Stimulated activated effector memory CD8-positive, alpha-beta T cell treated with anti-CD3 and anti-CD28 coated beads, Interleukin-12 subunit alpha, Interleukin-12 subunit beta, amount 100 ng/mL, for 72 hours (primary cell): ENCODE measurements around the gene TEX264.
A peak's percentile ranks its signal among the peaks of the same experiment; 100 is the strongest.

Experiments used
- ATAC-seq: fragments of 150-1000 bp; cut with Tn5 transposase; 2 replicates; pipeline ENCODE4 v1.10.0; 2021
- DNase-seq, 2 donors: peaks; one replicate each; pipeline ENCODE4 v3.0.0; 2021 to 2022; ENCODE audit warnings: low spot score in 2 of 2
- H3K27ac Mint-ChIP-seq: one replicate; pipeline ENCODE4 v1.8.0; 2022; ENCODE audit warnings: mild to moderate bottlenecking, mixed read lengths
- H3K36me3 Mint-ChIP-seq: one replicate; pipeline ENCODE4 v1.8.0; 2022; ENCODE audit warnings: mild to moderate bottlenecking, mixed read lengths
- H3K4me1 Mint-ChIP-seq: one replicate; pipeline ENCODE4 v1.8.0; 2022; ENCODE audit warnings: mixed read lengths
- H3K4me3 Mint-ChIP-seq: one replicate; pipeline ENCODE4 v1.8.0; 2022; ENCODE audit warnings: mild to moderate bottlenecking, mixed read lengths
- H3K9me3 Mint-ChIP-seq: one replicate; pipeline ENCODE4 v1.8.0; 2022; ENCODE audit warnings: mixed read lengths

The TEX264 gene

GRCh38 chr3:51712038-51712420, 41.0 kb downstream of the TEX264 start:
- H3K27ac Mint-ChIP-seq = no peak overlapping the region
- H3K4me1 Mint-ChIP-seq = peaks cover 22% of the 10 kb centered on the region
- ATAC-seq = no peak
- no peak overlapping the region for H3K4me3 Mint-ChIP-seq
- peaks cover 15% of the 10 kb centered on the region for H3K36me3 Mint-ChIP-seq
- no peak for DNase-seq
- H3K9me3 Mint-ChIP-seq = no peaks in the 10 kb centered on the region

- ATAC-seq (no peak), DNase-seq (no peak)
- Mint-ChIP-seq H3K4me3 (no peak overlapping the region), H3K36me3 (peaks cover 15% of the 10 kb centered on the region), H3K9me3 (no peaks in the 10 kb centered on the region), H3K4me1 (peaks cover 17% of the 10 kb centered on the region), H3K27ac (no peak overlapping the region)
Measured at GRCh38 chr3:51712511-51712931, 41.5 kb downstream of the TEX264 start.

DNA sequence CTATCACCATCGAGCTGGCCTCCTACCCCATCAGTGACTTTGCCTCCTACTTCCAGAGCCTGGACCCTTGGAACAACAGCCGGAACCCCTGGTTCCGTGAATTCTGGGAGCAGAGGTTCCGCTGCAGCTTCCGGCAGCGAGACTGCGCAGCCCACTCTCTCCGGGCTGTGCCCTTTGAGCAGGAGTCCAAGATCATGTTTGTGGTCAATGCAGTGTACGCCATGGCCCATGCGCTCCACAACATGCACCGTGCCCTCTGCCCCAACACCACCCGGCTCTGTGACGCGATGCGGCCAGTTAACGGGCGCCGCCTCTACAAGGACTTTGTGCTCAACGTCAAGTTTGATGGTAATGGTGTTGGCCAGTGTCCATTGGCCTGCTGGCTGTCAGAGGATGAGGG, 41.9 kb downstream of the TEX264 start:
- Mint-ChIP-seq H3K9me3 (no peaks in the 10 kb centered on the region), H3K4me1 (peaks cover 16% of the 10 kb centered on the region), H3K4me3 (no peak overlapping the region), H3K27ac (no peak overlapping the region), H3K36me3 (peaks cover 15% of the 10 kb centered on the region)
- DNase-seq = no peak
- ATAC-seq = no peak

DNA sequence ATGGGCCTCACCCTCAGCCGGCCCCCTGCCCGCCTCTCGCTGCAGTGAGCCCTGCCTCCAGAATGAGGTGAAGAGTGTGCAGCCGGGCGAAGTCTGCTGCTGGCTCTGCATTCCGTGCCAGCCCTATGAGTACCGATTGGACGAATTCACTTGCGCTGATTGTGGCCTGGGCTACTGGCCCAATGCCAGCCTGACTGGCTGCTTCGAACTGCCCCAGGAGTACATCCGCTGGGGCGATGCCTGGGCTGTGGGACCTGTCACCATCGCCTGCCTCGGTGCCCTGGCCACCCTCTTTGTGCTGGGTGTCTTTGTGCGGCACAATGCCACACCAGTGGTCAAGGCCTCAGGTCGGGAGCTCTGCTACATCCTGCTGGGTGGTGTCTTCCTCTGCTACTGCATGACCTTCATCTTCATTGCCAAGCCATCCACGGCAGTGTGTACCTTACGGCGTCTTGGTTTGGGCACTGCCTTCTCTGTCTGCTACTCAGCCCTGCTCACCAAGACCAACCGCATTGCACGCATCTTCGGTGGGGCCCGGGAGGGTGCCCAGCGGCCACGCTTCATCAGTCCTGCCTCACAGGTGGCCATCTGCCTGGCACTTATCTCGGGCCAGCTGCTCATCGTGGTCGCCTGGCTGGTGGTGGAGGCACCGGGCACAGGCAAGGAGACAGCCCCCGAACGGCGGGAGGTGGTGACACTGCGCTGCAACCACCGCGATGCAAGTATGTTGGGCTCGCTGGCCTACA, 44.4 kb downstream of the TEX264 start:
- Mint-ChIP-seq H3K27ac (no peak overlapping the region), H3K9me3 (no peaks in the 10 kb centered on the region), H3K4me3 (no peak overlapping the region), H3K4me1 (peaks cover 19% of the 10 kb centered on the region), H3K36me3 (no peaks in the 10 kb centered on the region)
- ATAC-seq (no peak), DNase-seq (no peak)

- ATAC-seq = no peak
- Mint-ChIP-seq H3K9me3 (no peaks in the 10 kb centered on the region), H3K36me3 (no peaks in the 10 kb centered on the region), H3K4me3 (no peak overlapping the region), H3K27ac (peak overlapping the region; percentile 44), H3K4me1 (peaks cover 24% of the 10 kb centered on the region)
- DNase-seq = no peak
Measured at GRCh38 chr3:51715977-51716294, 44.9 kb downstream of the TEX264 start.

- Mint-ChIP-seq H3K4me3 (no peak overlapping the region), H3K27ac (no peak overlapping the region), H3K4me1 (peaks cover 31% of the 10 kb centered on the region), H3K9me3 (no peaks in the 10 kb centered on the region), H3K36me3 (no peaks in the 10 kb centered on the region)
- no peak for ATAC-seq
- DNase-seq = no peak
Measured at GRCh38 chr3:51716805-51717204, 45.8 kb downstream of the TEX264 start.

GRCh38 chr3:51717446-51717845, 46.4 kb downstream of the TEX264 start:
- no peak overlapping the region for H3K4me3 Mint-ChIP-seq
- no peak for DNase-seq
- no peaks in the 10 kb centered on the region for H3K9me3 Mint-ChIP-seq
- H3K36me3 Mint-ChIP-seq = no peaks in the 10 kb centered on the region
- peaks cover 31% of the 10 kb centered on the region for H3K4me1 Mint-ChIP-seq
- no peak overlapping the region for H3K27ac Mint-ChIP-seq
- ATAC-seq = no peak

- ATAC-seq (no peak), DNase-seq (no peak)
- Mint-ChIP-seq H3K4me1 (peaks cover 31% of the 10 kb centered on the region), H3K4me3 (no peak overlapping the region), H3K36me3 (no peaks in the 10 kb centered on the region), H3K27ac (no peak overlapping the region), H3K9me3 (no peaks in the 10 kb centered on the region)
Measured at GRCh38 chr3:51717947-51718346, 46.9 kb downstream of the TEX264 start.

DNA sequence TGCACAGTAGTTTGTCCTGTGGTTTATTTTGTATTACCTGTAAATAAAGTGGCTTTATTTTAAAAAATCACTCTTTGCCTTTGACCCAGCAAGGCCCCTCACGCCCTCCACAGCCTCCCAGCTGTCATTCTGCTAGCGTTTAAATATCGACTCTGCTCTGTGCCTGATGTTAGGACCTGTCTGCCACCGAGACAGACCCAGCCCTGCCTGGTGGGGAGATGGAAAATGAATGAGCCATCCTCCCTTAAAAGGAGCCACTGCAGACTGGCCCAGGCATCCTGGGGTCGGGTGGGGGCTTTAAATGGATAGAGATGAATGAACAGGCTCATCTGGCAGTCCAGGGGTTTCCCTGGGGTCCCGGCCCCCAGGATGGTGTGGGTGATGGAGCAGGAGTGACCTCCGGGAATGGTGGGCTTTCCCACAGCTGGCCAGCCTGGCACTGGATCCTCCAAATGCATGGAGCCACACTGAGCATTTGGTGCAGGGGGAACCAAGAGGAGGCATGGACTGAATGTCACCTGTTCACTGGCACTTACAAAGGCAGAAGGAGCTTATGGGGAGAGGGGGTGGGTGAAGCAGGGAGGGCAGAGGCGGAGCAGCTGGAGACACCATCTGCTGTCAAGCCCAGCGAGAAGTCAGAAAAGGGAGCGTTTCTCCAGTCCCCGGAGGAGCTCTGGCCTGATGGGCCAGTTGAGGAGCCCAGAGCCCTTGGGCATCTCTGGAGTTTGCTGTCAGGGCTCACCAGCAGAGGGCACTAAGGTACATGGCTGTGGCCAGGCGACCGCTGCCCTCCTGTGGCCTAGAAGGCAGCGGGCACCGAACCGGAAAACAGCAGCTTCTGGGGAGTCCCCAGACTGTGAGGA, 47.7 kb downstream of the TEX264 start:
- H3K27ac Mint-ChIP-seq = peak overlapping the region; percentile 16
- peaks cover 31% of the 10 kb centered on the region for H3K4me1 Mint-ChIP-seq

DNA sequence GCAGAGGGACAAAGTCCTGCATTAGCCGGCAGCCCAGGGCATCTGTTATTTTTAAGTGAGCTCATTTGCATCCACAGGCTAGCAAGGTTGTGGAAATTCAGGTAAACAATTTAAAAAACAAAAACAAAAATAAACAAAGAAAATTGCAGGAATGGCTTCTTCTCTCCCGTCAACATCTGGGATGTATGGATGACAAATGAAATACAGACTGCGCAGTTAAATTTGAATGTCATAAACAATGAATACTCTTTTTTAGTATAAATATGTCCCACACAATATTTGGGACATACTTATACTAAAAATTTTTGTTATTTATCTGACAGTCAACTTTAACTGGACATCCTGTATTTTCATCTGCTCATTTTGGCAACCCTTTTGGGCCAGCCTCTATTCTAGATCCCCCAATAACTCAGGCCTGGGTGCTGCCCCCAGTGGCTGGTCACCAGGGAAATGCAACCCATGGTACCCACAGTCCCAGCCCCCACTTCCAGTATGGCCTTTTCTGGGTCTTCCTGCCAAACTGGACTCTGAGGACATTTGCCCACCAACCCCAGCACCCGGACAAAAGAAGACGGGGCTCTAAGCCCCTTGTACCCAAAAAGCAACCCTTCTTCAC, 48.5 kb downstream of the TEX264 start:
- H3K36me3 Mint-ChIP-seq = no peaks in the 10 kb centered on the region
- peak overlapping the region; percentile 84 for H3K27ac Mint-ChIP-seq
- H3K4me1 Mint-ChIP-seq = peaks cover 31% of the 10 kb centered on the region
- DNase-seq (no peak), ATAC-seq (no peak)
- no peaks in the 10 kb centered on the region for H3K9me3 Mint-ChIP-seq
- H3K4me3 Mint-ChIP-seq = no peak overlapping the region

More for the DNA sequence above, 47.7 kb downstream of the TEX264 start:
- ATAC-seq = peak; percentile 93
- Mint-ChIP-seq H3K4me3 (no peak overlapping the region), H3K9me3 (no peaks in the 10 kb centered on the region), H3K36me3 (no peaks in the 10 kb centered on the region)
- DNase-seq = peak; percentile 65 to 87

- Mint-ChIP-seq H3K27ac (peak overlapping the region; percentile 84), H3K36me3 (no peaks in the 10 kb centered on the region), H3K4me3 (no peak overlapping the region), H3K9me3 (no peaks in the 10 kb centered on the region), H3K4me1 (peaks cover 31% of the 10 kb centered on the region)
- DNase-seq (no peak), ATAC-seq (no peak)
Measured at GRCh38 chr3:51720292-51721061, 49.4 kb downstream of the TEX264 start.

- peak overlapping the region; percentile 84 for H3K27ac Mint-ChIP-seq
- DNase-seq = no peak
- H3K36me3 Mint-ChIP-seq = no peaks in the 10 kb centered on the region
- H3K4me3 Mint-ChIP-seq = no peak overlapping the region
- no peak for ATAC-seq
- H3K4me1 Mint-ChIP-seq = peaks cover 31% of the 10 kb centered on the region
- no peaks in the 10 kb centered on the region for H3K9me3 Mint-ChIP-seq
Measured at GRCh38 chr3:51721062-51721745, 50.2 kb downstream of the TEX264 start.

GRCh38 chr3:51722362-51722761, 51.3 kb downstream of the TEX264 start:
- Mint-ChIP-seq H3K27ac (no peak overlapping the region), H3K4me1 (peaks cover 34% of the 10 kb centered on the region), H3K9me3 (no peaks in the 10 kb centered on the region), H3K4me3 (no peak overlapping the region), H3K36me3 (no peaks in the 10 kb centered on the region)
- ATAC-seq = no peak
- DNase-seq = no peak

- no peaks in the 10 kb centered on the region for H3K9me3 Mint-ChIP-seq
Measured at GRCh38 chr3:51727500-51727899, 56.4 kb downstream of the TEX264 start.

More at GRCh38 chr3:51727500-51727899, 56.4 kb downstream of the TEX264 start:
- DNase-seq (no peak), ATAC-seq (peak; percentile 94)
- no peaks in the 10 kb centered on the region for H3K36me3 Mint-ChIP-seq
- peaks cover 28% of the 10 kb centered on the region for H3K4me1 Mint-ChIP-seq
- H3K27ac Mint-ChIP-seq = peak overlapping the region; percentile 9
- H3K4me3 Mint-ChIP-seq = no peak overlapping the region
